C4-2B (cell line): ENCODE measurements around the gene DPP4.

ENCODE experiments used
- ZFX ChIP-seq: fragments of 450-650 bp; IDR thresholded peaks from 2 replicates; pipeline ENCODE4 v1.6.1; 2017
- TF ChIP-seq, protein P1 (sequence below): fragments of 450-650 bp; conservative IDR thresholded peaks from 2 replicates; pipeline ENCODE4 v1.5.1; 2017; ENCODE audit warnings: mild to moderate bottlenecking

GRCh38 chr2:162106146-162106551 is 32.1 kb upstream of the DPP4 start:
- TF ChIP-seq, protein P1, sequence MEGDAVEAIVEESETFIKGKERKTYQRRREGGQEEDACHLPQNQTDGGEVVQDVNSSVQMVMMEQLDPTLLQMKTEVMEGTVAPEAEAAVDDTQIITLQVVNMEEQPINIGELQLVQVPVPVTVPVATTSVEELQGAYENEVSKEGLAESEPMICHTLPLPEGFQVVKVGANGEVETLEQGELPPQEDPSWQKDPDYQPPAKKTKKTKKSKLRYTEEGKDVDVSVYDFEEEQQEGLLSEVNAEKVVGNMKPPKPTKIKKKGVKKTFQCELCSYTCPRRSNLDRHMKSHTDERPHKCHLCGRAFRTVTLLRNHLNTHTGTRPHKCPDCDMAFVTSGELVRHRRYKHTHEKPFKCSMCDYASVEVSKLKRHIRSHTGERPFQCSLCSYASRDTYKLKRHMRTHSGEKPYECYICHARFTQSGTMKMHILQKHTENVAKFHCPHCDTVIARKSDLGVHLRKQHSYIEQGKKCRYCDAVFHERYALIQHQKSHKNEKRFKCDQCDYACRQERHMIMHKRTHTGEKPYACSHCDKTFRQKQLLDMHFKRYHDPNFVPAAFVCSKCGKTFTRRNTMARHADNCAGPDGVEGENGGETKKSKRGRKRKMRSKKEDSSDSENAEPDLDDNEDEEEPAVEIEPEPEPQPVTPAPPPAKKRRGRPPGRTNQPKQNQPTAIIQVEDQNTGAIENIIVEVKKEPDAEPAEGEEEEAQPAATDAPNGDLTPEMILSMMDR, result no peak
- TF ChIP-seq ZFX, result no peak
